ENCODE results near the gene EVX2.

The EVX2 gene

DNA sequence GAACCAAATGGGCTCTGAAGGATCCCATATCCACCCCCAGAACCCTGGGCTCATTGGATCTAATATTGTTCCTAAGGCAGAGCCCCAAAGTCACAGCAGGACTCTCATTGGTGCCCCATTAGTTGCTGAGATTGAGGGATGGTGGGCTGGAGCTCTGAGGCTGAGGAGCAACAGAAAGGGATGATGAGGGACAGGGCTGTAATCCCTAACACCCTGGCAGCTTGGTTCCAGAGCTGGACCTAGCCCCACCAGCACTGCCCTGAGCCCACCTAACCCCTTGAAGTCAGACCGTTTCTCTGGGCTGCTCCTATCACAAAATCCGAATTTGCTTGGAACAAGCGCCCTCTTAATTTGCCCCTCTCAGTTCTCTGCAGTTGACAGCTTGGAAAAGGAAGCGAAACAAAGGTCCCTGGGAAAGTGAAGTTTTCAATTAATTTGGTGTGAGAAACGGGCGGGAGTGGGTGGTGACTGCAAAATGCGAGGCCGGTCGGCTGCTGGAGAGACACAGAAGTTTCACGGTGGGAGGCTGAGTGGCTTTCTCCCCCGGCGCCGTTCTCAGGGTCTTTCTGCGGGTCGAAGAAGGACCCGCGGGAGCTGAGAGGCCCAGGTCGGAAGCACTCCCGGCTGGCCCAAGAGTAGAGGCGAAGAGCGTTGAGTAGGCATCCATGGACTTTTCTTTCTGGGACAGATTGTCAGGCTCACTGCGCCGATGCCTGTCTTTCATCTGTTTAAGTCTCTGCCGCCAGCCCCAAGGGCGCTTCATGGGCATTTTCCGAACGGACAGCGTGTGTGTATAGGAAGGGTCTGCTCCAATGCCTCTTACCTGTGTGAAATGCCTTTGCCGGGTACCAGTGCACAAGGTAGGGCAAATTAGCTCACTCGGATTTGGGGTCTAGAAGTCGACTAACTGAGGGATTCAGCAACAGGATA, 7.8 kb upstream of the EVX2 start:
- Histone ChIP-seq H3K27ac (ENCODE audit: low read depth, low read length) (no peak overlapping the region), H3K9ac (ENCODE audit: low read length) (no peak overlapping the region), H3K4me3 (ENCODE audit: low read depth, low read length) (peak overlapping the region; percentile 42), H3K4me1 (ENCODE audit: control insufficient read depth, insufficient read depth, low read length) (peaks cover 27% of the 10 kb centered on the region), H3K9me3 (ENCODE audit: control insufficient read depth, insufficient read depth, low read depth, low read length) (no peaks in the 10 kb centered on the region), H3K36me3 (ENCODE audit: control insufficient read depth, insufficient read depth, low read length) (no peaks in the 10 kb centered on the region), H3K27me3 (ENCODE audit: control insufficient read depth, insufficient read depth, low read length) (peaks cover 100% of the 10 kb centered on the region)

DNA sequence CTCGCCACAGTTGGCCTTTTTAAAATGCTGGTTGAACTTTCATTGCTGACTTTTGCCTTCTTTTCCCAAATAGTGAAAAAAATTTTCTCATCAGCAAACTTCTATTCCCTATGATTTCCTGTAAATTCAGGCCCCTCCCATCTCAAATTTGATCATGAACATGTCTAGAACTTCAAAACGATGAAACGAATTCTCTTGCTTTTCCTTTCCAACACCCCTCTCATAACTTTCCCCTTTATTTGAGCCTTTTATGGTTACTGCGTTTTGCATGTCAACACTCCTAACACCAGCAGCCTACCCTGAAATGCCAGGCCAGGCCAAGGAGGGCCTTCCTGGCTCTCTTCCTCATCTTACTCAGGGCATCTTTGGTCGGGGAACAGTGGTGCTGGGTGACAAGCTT, 7.1 kb upstream of the EVX2 start:
- no peaks in the 10 kb centered on the region for H3K36me3 ChIP-seq (ENCODE audit: control insufficient read depth, insufficient read depth, low read length)
- H3K9me3 ChIP-seq (ENCODE audit: control insufficient read depth, insufficient read depth, low read depth, low read length) = no peaks in the 10 kb centered on the region
- peaks cover 100% of the 10 kb centered on the region for H3K27me3 ChIP-seq (ENCODE audit: control insufficient read depth, insufficient read depth, low read length)
- no peak overlapping the region for H3K4me3 ChIP-seq (ENCODE audit: low read depth, low read length)
- no peak overlapping the region for H3K9ac ChIP-seq (ENCODE audit: low read length)
- peaks cover 25% of the 10 kb centered on the region for H3K4me1 ChIP-seq (ENCODE audit: control insufficient read depth, insufficient read depth, low read length)
- no peak overlapping the region for H3K27ac ChIP-seq (ENCODE audit: low read depth, low read length)

DNA sequence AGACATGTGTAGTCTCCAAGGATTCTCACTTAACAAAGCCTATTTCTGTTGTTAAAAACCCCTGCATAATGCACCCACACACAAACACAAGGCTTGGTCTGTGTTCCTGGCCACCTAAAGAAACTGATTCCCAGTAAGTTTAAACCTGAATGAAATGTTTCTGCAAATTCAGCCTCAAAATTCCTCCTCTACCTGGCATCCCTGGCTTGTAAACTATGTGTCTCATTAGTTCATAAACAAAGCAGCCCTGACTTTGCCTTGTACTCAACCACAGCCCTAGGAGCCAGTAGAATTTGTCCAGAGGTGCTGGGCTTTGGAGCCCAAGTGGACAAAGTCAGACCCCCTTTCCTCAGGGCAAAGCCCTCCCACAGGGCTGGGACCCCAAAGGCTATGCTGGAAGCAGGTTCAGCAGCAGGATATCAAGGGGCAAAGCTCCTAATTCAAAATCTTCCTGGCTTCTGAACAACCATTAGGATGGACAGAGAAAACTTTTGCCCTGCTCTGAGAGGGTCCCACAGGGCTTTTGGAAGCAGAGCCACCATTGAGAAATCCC, 6.2 kb upstream of the EVX2 start:
- H3K4me1 ChIP-seq (ENCODE audit: control insufficient read depth, insufficient read depth, low read length) = peaks cover 31% of the 10 kb centered on the region
- H3K9me3 ChIP-seq (ENCODE audit: control insufficient read depth, insufficient read depth, low read depth, low read length) = no peaks in the 10 kb centered on the region
- H3K4me3 ChIP-seq (ENCODE audit: low read depth, low read length) = no peak overlapping the region
- peaks cover 100% of the 10 kb centered on the region for H3K27me3 ChIP-seq (ENCODE audit: control insufficient read depth, insufficient read depth, low read length)
- no peak overlapping the region for H3K27ac ChIP-seq (ENCODE audit: low read depth, low read length)
- no peaks in the 10 kb centered on the region for H3K36me3 ChIP-seq (ENCODE audit: control insufficient read depth, insufficient read depth, low read length)
- no peak overlapping the region for H3K9ac ChIP-seq (ENCODE audit: low read length)

DNA sequence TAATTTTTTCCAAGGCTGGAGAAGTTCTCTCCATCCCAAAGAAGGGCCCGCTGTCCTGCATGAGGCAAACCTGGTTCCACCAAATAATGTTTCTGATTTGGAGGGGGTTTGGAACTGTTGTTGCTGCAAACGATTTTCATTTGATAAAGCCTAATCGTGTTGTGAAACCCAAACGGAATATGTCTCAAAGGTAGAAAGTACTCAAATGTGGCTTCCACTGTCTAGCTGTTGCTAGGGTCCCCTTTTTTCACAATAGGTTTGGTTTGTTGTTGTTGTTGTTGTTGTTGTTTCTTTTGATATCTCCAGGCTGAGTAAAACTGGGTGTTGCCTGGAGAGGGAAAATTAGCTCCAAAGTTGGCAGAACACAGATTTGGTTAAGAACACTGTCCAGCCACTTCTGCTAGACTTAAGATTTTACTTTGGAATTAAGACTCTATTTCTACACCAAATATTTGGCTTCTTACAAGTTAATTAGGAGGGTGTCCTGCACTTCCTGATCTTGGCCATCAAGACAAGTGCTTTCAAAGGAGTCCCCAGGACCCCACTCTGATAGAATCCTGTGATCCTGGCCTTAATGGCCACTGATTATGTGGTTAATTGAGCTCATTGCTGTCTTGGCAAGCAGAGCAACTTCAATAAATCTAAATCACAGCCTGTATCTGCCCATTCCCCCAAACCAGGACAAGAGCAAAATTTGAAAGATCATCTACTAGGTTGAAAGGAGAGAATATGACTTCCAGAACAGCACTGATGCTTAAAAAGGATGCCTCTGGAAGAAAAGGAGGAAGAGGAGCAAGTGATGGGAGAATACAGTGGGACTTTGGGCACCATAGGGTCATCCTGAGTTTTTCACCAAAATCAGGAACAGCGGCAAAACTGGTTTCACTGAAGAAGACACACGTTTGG, 5.4 kb upstream of the EVX2 start:
- Histone ChIP-seq H3K36me3 (ENCODE audit: control insufficient read depth, insufficient read depth, low read length) (no peaks in the 10 kb centered on the region), H3K9ac (ENCODE audit: low read length) (no peak overlapping the region), H3K4me3 (ENCODE audit: low read depth, low read length) (no peak overlapping the region; the same call in 1 of the 2 replicates), H3K4me1 (ENCODE audit: control insufficient read depth, insufficient read depth, low read length) (peaks cover 35% of the 10 kb centered on the region), H3K27me3 (ENCODE audit: control insufficient read depth, insufficient read depth, low read length) (peaks cover 100% of the 10 kb centered on the region), H3K9me3 (ENCODE audit: control insufficient read depth, insufficient read depth, low read depth, low read length) (no peaks in the 10 kb centered on the region), H3K27ac (ENCODE audit: low read depth, low read length) (no peak overlapping the region)

DNA sequence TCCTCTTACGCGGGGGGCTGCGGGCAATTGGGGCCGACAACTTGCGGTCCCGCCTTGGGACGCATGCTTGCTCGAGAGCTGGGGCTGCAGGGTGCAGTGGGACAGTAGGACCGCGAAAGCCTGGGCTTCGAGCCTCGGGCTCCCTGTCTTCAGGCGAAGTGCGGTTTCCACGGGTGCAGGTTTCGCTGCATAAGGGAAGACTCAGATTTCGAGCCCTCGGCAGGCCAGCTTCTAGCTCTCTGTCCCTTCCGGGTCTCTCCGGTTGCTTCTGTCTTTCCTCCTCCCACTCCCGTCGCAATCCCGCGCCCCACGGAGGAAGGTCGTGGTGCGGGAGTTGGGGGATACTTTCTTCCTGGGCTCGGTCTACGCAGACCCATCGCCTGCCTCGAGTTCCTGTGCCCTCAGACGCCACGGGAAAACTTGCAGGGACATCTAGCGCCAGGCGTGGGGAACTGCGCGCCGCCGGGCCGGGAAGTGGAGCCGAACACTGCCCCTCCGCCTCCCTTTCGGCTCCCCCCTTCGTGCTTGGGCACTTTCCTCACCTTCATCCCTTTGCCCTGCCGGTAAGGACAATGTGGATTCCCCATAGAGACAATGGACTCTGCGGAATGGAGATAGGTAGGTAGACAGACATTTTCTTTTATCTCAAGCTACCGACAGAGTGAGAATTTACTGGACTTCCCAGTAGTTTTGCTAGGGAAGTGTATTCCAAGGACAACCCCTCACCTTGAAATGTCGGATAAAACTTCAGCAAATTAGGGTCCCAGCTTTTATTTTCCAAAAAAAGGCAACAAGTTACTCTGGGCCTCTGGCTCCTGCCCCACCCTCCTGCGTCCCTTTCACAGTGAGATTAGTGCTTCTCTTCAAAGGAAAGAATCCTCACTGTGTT, 4.5 kb upstream of the EVX2 start:
- Histone ChIP-seq H3K4me3 (ENCODE audit: low read depth, low read length) (peak overlapping the region; percentile 54), H3K27me3 (ENCODE audit: control insufficient read depth, insufficient read depth, low read length) (peaks cover 100% of the 10 kb centered on the region), H3K9me3 (ENCODE audit: control insufficient read depth, insufficient read depth, low read depth, low read length) (no peaks in the 10 kb centered on the region), H3K9ac (ENCODE audit: low read length) (peak overlapping the region; percentile 22), H3K4me1 (ENCODE audit: control insufficient read depth, insufficient read depth, low read length) (peaks cover 36% of the 10 kb centered on the region), H3K27ac (ENCODE audit: low read depth, low read length) (no peak overlapping the region), H3K36me3 (ENCODE audit: control insufficient read depth, insufficient read depth, low read length) (no peaks in the 10 kb centered on the region)

DNA sequence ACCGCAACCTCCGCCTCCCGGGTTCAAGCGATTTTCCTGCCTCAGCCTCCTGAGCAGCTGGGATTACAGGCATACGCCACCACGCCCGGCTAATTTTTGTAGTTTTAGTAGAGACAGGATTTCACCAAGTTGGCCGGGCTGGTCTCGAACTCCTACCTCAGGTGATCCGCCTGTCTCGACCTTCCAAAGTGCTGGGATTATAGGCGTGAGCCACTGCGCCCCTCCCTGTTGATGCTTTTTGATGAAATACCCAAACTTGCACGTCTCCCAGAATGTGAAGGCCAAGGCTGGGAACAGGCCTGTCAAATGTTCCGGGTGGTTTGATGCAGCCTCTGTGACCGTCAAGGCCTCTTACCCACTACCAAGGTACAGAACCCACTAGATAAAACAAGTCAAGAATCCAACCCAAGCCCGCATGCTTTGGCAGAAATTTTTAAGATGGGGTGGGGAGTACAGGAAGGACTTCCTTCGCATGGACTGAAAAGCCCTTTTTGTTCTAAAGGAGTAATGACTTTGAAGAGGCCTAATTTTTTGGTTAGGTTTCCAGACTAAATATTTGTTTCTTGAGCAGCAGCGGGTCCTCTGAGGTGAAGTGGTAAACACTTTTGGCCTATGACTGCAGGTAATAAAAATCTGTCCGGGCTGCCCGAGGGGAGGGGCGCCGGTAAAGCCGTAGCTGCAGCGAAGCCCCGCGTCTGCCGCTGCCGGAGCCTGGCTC, 3.7 kb upstream of the EVX2 start:
- Histone ChIP-seq H3K36me3 (ENCODE audit: control insufficient read depth, insufficient read depth, low read length) (no peaks in the 10 kb centered on the region), H3K4me3 (ENCODE audit: low read depth, low read length) (peak overlapping the region; percentile 54), H3K27me3 (ENCODE audit: control insufficient read depth, insufficient read depth, low read length) (peaks cover 100% of the 10 kb centered on the region), H3K9me3 (ENCODE audit: control insufficient read depth, insufficient read depth, low read depth, low read length) (no peaks in the 10 kb centered on the region), H3K4me1 (ENCODE audit: control insufficient read depth, insufficient read depth, low read length) (peaks cover 41% of the 10 kb centered on the region), H3K9ac (ENCODE audit: low read length) (no peak overlapping the region), H3K27ac (ENCODE audit: low read depth, low read length) (no peak overlapping the region)

DNA sequence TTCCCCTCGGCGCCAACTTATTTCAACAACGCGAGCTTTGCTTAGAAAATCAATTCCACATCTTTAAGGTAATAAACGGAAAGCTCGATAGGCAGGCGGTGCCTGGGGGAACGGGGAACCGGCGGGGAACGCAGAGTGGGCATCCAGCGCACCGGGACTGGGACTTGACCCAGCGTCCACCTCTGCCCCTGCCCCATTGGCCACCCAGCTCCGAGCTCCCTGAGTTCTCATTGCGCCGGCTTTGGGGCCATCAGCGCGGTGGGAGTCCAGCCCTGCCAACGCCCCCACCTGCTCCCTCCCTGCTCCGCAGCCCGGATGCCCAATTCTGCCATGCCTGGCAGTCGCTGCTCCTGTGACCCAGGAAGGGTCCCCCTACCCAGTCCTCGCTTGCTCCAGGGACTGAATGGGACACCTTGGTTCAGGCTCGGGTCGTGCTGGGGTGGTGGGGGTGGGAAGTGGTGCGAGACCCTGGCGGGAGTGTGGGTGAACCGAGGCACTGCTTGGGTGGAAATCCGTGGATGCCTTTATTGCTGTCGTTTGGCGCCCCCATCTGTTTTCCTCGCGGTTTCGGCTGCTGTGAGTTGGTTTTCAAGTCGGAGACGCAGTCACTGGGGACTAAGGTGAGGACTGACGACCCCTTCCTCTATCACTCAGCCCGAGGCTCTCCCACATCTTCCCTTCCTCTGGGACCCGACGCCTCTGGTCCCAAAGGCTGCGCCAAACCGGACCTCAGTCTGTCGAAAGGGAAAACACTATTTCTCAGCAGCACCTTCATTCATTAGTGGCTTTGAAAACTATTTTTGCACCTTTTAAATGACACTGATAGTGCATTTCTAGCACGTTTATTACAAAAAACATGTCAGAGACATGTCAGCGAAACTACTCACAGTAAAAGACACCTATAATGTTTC, 2.4 kb upstream of the EVX2 start:
- no peak overlapping the region for H3K9ac ChIP-seq (ENCODE audit: low read length)
- no peaks in the 10 kb centered on the region for H3K9me3 ChIP-seq (ENCODE audit: control insufficient read depth, insufficient read depth, low read depth, low read length)
- peaks cover 100% of the 10 kb centered on the region for H3K27me3 ChIP-seq (ENCODE audit: control insufficient read depth, insufficient read depth, low read length)
- peaks cover 38% of the 10 kb centered on the region for H3K4me1 ChIP-seq (ENCODE audit: control insufficient read depth, insufficient read depth, low read length)
- H3K36me3 ChIP-seq (ENCODE audit: control insufficient read depth, insufficient read depth, low read length) = no peaks in the 10 kb centered on the region
- peak overlapping the region; percentile 56 for H3K4me3 ChIP-seq (ENCODE audit: low read depth, low read length)
- H3K27ac ChIP-seq (ENCODE audit: low read depth, low read length) = no peak overlapping the region

DNA sequence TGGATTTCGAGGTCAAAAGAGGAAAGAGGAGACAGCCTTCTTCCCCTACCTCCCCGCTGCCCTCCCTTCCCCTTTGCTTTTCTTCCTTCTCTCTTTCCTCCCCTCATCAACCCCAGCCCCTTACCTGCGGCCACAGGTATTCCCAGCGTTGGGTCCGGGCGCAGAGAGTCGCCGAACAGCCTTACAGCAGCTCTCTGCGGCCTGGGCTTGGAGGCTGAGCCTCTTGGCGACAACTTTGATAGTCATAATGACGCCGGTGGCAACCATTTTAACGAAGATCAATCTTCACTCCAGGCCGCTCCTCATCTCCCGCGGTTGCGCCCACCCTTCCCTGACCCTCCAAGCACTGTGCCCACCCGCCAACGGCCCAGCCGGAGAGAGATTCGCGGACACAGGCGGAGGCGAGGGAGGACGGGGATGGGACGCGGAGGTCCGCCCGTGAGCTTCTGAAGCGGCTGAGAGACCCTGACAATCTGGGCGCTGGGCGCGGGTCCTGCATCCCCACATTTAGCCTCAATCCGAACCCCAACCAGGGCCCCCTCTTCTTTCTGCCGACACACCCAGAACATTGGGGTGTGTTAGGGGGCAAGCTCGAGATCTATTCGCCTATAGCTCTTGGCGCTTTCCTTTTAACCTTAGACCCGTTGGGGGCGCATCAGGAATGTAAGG, 1.5 kb upstream of the EVX2 start:
- peaks cover 45% of the 10 kb centered on the region for H3K4me1 ChIP-seq (ENCODE audit: control insufficient read depth, insufficient read depth, low read length)
- no peak overlapping the region for H3K9ac ChIP-seq (ENCODE audit: low read length)

DNA sequence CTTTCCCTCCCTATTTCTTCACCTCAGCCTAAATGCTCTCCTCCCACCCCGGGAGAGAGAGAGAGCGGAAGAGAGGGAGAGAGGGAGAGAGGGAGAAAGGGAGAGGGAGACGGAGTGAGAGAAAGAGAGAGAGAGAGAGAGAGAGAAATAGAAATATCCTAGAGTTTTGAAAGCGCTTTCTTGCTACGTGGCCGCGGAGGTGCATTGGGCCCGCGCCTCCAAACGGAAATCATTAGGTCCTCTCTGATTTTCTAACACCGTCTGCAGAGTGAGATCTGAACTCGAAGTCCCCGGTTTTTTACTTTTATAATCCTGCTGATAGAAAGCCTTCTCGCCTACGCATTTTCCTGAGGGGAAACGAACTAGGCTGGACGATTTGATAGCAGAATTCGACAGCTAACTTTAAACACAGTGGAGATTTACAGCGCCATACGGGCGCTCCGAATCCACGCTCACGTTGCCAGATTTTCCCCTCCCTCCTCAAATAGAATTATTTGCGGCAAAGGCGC, 903 bp upstream of the EVX2 start:
- Histone ChIP-seq H3K27ac (ENCODE audit: low read depth, low read length) (no peak overlapping the region), H3K9ac (ENCODE audit: low read length) (no peak overlapping the region), H3K27me3 (ENCODE audit: control insufficient read depth, insufficient read depth, low read length) (peaks cover 96% of the 10 kb centered on the region), H3K4me3 (ENCODE audit: low read depth, low read length) (peak overlapping the region; percentile 56), H3K36me3 (ENCODE audit: control insufficient read depth, insufficient read depth, low read length) (no peaks in the 10 kb centered on the region), H3K4me1 (ENCODE audit: control insufficient read depth, insufficient read depth, low read length) (peaks cover 45% of the 10 kb centered on the region), H3K9me3 (ENCODE audit: control insufficient read depth, insufficient read depth, low read depth, low read length) (no peaks in the 10 kb centered on the region)

More for the DNA sequence above, 1.5 kb upstream of the EVX2 start:
- H3K27ac ChIP-seq (ENCODE audit: low read depth, low read length) = no peak overlapping the region
- peak overlapping the region; percentile 56 for H3K4me3 ChIP-seq (ENCODE audit: low read depth, low read length)
- H3K9me3 ChIP-seq (ENCODE audit: control insufficient read depth, insufficient read depth, low read depth, low read length) = no peaks in the 10 kb centered on the region
- no peaks in the 10 kb centered on the region for H3K36me3 ChIP-seq (ENCODE audit: control insufficient read depth, insufficient read depth, low read length)
- H3K27me3 ChIP-seq (ENCODE audit: control insufficient read depth, insufficient read depth, low read length) = peaks cover 100% of the 10 kb centered on the region
